HUDEP-2 (cell line): ENCODE measurements around the gene PUS1.
"Not testable (repeated sequence)": the region's sequence is repeated elsewhere in the genome, so short reads cannot be mapped to it uniquely, and the experiment has no call there.

Source experiments
- DNase-seq, 76 experiments: peaks; one replicate each; lab custom pipeline; 2025; ENCODE audit not compliant: unreplicated experiment in 76 of 76; lab: John Stamatoyannopoulos, UW

Gene PUS1

DNA sequence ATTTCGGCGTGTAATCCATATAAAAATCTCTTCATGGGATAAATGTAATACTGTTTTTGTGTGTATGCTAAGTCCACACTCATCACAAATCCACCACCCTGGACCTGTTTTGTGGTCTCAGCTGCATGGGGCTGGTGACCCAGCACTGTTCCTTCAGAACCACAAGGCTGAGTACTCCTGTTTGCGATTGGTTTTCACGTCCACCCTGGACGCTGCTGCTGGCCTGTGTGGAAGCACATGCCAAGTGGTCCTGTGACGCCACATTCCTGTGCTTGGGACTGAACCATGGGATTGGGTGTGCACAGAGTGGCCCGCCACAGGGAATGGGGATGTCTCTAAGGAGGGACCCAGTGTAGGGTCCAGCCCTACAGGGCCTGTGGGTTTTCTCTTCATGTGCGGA, 4.3 kb downstream of the PUS1 start:
- DNase-seq: no peak

DNA sequence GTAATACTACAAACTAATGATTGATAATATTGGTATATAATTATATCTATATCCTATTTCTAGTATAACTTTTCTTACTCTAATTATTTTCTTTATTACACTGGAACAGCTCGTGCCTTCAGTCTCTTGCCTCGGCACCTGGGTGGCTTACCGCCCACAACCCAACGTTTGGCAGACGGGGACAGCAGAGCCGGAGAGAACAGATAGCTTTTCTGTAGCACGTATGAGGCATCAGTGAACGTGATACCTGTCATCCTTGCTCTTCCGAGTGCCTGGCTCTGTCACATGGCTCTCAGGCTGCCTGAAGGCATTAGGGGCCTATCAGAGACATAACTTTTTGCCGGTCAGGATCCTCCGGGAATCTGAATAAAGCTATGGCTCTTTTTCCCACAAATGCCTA, 5.5 kb downstream of the PUS1 start:
- no peak for DNase-seq

DNA sequence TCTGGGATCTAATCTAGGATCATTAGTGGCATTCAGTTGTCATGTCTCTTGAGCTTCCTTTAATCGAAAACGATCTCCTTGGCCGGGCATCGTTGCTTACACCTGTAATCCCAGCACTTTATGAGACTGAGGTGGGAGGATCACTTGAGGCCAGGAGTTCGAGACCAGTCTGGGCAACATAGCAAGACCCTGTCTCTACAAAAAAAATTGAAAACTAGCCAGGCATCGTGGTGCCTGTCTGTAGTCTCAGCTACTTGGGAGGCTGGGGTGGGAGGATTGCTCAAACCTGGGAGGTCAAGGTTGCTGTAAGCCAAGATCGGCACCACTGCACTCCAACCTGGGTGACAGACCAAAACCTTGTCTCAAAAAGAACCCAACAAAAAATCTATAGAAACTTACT, 9.0 kb downstream of the PUS1 start:
- no peak for DNase-seq

DNA sequence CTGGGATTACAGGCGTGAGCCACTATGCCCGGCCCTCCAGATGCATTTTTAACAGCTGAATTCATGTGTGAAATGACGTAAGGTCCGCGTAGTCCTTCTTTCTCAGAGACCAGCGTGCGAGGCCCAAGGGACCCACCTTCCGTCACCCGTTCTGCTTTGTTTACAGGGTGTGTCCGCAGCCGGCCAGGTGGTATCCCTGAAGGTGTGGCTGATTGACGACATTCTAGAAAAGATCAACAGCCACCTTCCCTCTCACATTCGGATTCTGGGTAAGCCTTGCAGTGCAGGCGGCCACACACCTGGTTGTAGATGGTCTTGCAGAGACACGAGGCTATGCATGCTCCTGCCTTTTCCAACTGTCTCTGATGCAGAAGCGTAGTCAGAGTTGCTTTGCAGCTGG, 9.9 kb downstream of the PUS1 start:
- DNase-seq: no peak

DNA sequence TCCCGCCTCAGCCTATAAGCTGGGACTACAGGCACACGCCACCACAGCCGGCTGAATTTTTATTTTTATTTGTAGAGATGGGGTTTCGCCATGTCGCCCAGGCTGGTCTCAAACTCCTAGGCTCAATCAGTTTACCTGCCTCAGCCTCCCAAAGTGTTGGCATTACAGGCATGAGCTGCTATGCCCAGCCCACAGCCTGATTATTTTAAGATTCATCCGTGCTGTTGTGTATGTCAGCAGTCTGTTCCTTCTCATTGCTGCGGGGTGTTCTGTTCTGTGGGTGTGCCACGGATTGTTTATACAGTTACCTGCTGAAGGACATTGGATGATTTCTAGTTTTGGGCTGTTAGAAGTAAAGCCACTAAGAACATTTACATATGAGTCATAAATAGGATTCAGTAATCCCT, 11.1 kb downstream of the PUS1 start:
- no peak for DNase-seq

DNA sequence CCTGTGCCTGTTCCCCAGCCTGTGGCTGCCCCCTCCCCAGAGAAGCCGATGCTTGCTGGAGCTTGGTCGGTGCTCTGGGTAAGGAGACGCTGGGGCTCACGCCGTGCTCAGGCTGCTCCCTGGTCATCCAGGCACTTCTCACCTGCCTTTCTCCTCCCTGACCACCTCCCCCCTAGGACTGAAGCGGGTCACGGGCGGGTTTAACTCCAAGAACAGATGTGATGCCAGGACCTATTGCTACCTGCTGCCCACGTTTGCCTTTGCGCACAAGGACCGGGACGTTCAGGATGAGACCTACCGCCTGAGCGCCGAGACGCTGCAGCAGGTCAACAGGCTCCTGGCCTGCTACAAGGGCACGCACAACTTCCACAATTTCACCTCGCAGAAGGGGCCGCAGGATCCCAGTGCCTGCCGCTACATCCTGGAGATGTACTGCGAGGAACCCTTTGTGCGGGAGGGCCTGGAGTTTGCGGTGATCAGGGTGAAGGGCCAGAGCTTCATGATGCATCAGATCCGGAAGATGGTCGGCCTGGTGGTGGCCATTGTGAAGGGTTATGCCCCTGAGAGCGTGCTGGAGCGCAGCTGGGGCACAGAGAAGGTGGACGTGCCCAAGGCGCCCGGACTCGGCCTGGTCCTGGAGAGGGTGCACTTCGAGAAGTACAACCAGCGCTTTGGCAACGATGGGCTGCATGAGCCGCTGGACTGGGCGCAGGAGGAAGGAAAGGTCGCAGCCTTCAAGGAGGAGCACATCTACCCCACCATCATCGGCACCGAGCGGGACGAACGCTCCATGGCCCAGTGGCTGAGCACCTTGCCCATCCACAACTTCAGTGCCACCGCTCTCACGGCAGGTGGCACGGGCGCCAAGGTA, 12.3 kb downstream of the PUS1 start:
- DNase-seq: no peak

DNA sequence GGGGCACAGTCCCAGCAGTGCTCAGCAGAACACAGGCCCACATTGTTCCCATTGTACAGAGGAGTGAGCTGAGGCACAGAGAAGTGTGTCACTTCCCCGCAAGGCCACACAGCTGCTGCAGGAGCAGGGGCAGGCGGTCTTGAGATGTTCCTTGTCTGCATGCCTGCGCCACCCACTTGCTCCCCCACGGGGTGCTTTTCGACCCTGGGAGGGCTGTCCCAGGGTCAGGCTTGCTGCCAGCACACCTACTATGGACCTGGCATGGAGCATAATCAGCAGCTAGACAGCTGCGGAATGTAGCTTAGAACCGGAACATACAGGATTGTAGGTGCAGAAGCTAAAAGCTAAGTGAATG, 12.9 kb downstream of the PUS1 start:
- no peak for DNase-seq

DNA sequence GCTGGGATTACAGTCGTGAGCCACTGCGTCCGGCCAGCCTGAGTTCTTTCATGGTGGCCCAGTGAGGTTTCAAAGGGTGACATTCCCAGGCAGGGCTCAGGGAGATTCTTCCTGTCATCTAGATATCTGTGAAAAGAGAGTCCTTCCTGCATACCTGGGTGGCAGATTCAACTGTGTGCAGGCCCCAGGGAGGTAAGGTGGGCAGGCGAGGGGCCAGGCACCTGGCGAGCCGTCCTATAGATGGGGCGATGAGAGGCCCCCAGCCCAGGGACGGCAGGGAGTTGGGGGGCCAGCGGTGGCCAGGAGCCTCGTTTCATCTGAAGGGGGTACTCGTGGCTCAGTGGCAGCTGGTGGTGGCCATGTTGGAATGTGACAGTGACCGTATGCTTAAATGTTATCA, 13.6 kb downstream of the PUS1 start:
- DNase-seq: no peak

DNA sequence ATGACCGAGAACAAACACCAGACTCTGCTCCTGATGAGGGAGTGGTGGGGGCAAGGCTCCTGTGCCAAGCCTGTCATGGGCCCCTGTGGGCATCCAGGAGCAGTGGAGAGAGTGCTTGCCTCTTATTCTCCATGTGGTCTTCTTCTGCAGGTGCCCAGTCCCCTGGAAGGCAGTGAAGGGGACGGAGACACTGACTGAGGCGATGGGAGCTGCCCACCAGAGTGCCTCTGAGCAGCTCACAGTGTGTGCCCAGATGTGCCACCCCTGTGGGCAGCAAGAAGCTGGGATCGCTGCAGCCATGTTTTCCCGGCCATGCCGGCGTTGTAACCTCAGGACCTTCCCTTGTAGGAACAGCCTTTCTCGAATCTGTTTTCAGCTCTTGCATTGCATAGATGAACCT, 14.3 kb downstream of the PUS1 start:
- no peak for DNase-seq

DNA sequence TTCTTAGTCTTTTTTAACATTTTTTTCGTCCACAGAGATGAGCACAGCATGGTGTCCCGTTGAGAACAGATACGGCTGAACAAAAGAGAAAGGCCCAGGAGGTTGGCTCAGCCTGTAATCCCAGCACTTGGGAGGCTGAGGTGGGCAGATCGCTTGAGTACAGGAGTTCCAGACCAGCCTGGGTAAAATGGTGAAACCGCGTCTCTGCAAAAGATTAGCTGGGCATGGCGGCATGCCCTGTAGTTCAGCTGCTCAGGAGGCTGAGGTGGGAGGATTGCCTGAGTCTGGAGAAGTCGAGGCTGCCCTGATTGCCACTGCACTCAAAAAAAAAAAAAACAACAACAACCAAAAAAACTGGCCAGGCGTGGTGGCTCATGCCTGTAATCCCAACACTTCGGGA, 14.8 kb downstream of the PUS1 start:
- no peak for DNase-seq

DNA sequence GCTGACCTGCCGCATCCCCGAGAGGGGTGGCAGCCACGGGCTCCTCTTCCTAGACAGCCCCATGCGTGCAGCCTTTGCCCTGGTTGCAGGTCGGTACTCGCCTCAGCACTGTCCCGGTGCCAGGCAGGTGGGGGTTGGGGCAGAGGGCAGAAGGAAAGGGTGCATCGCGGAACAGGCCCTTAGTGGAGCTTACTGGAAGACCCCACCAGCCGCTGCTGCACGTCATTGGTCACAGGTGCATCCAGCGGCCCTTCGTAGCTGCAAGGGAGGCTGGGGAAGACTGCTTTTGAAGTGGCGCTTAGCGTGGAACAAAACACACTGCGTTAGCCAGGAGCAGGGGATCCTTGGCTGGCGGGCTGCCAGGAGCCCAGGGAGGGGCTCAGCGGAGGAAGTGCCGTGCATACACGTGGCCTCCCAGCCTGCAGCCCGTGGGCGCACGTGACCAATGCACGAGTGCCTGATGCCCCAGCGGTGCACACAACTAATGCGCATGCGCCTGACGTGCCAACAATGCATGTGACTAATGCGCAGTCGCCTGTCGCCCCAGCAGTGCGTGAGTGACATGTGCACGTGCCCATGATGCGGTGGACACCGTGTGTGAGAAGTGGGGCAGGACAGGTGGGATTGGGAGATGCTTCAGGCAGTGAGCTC, 15.7 kb downstream of the PUS1 start:
- no peak for DNase-seq

DNA sequence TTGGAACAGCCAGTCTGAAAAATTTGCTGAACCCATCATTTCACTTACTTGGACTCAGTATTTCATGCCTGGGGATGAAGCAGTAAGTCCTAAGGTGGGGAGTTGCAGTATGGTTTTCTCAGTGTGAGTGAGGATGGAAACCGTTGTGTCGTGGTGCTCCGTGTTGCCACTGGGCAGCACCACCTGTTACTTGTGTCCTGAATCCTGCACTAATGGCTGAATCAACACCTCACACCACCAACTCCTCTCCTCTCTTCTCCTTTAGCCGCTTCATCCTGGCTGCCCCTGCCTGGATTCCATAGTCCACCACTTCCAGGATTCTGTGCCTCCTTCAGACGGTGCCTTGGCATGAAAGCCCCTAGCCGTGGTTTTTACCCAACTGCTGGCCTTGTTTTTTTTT, 17.7 kb downstream of the PUS1 start:
- no peak for DNase-seq

DNA sequence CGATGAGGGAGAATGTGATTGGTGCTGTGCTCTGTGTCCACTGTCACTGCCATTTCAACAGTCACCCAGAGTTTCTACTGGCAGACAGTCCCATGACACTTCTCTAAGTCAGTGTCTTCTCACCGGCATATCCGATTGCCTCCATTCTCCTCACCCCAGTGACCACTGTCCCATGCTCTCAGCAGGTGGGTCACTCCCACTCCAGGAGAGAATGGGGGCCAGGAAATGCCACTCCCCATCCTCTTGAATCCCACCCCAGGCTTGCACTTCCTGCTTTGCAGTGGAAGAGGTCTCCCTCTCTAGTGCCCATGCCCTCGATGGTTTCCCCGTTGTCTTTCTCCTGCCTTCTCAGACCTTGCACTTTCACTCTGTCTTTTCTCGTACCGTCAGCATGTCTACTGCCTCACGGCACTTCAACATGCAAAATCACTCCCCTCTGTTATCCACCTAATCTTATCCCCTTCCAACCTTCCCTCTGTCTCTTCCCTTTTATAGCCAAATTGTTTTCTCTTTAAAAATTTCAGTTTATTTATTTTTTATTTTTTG, 18.5 kb downstream of the PUS1 start:
- DNase-seq: no peak

DNA sequence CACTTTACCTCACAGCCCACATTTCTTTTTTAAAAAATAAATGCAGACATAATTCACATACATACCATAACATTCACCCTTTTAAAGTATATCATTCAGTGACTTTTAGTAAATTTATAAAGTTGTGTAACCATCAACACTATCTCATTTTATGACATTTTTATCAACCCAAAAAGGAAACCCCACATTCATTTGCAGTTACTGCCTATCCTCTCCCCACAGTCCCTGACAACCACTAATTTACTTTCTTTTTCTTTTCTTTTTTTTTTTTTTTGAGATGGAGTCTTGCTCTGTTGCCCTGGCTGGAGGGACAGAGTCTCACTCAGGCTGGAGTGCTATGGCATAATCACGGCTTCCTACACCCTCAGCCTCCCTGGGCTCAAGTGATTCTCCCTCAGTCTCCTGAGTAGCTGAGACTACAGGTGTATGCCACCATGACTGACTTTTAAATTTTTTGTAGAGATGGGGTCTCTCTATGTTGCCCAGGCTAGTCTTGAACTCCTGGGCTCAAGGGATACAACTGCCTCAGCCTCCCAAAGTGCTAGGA, 19.2 kb downstream of the PUS1 start:
- no peak for DNase-seq

DNA sequence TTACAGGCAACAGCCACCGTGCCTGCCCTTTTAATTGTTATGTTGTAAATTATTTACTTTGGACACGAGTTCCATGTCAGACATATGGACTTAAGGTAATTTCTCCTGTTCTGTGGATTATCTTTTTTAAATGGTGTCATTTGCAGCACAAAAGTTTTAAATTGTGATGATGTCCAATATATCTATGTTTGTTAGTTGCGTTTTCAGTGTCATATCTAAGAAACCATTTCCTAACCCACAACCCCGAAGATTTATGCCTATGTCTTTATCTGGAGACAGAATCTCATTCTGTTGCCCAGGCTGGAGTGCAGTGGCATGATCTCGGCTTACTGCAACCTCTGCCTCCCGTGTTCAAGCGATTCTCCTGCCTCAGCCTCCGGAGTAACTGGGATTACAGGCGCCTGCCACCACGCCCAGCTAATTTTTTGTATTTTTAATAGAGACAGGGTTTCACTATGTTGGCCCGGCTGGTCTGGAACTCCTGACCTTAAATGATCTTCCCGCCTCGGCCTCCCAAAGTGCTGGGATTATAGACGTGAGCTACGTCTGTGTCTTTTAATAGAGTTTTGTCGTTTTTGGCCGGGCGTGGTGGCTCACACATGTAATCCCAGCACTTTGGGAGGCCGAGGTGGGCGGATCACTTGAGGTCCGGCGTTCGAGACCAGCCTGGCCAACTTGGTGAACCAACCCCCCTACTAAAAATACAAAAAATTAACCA, 19.8 kb downstream of the PUS1 start:
- DNase-seq: not testable (repeated sequence)

DNA sequence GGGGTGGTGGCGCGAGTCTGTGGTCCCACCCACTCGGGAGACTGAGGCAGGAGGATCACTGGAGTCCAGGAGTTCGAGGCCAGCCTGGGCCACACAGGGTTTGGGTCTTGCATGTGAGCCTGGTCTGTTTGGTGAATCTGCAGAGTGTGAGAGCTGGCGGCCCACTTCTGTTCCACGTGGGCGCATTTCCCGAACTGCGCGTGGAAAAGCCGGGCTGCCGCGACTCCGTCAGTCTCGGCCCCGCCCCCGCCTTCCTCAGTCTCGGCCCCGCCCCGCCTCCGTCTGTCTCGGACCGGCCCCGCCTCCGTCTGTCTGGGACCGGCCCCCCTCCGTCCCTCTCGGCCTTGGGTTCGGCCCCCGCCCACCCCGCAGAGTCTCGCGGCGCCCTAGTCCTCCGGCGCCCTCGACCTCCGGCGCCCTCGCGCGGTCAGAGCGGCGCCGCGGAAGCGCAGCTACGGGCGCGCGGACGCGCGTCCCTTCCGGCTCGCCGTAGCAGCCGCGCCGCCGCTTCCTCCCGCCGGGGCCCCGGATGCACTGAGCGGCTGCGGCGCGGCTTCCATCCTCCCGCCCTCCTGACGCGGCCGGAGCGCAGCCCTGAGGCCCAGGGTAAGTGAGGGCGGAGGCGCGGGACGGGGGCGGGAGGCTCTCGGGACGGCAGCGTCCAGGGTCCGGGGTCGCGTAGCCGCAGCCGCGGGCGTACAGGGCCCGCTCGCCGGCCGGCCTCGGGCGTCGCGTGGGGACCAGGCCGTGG, 20.5 kb downstream of the PUS1 start, which contains the start of gene EP400:
TSS of gene EP400 (plus strand) at position 512 of the 751 bp plus-strand sequence. CDS start 10,678 bp downstream, outside the sequence.
- peak in 74 of 76 experiments; percentile 20 to 96 (median 86) for DNase-seq

DNA sequence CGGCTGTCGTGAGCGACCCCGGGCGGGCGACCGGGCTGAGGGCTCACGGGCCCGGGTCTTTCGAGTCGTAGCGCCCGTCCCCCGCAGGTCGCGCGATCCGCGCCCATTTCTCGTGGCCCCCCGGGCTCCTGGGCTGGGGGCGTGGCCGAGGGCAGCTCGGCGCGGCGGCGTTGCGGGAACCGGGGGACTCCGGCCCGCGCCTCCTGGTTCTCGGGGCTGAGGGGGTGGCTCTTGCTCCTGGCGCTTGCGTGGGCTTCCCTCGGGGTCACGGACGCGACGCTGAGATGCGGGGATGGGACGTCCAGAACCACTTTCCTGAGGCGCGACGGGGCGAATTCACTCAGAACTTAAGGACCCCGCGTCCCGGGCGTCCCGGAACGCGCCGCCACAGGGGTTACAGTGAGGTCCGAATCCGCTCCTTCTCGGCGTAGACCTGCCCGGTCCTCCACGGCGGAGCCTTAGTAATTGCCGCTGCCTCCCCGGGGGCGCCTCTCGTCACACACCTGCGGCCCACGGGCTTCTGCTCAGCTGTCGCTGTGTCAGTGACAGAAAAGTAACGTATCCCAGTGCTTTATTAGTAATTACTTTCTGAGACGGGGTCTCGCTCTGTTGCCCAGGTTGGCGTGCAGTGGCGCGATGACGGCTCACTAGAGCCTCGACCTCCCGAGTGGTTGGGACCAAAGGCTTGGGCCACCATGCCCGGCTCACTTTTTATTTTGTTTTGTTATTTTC, 21.3 kb downstream of the PUS1 start:
- DNase-seq: peak in 2 of 76 experiments; percentile 8 to 42

DNA sequence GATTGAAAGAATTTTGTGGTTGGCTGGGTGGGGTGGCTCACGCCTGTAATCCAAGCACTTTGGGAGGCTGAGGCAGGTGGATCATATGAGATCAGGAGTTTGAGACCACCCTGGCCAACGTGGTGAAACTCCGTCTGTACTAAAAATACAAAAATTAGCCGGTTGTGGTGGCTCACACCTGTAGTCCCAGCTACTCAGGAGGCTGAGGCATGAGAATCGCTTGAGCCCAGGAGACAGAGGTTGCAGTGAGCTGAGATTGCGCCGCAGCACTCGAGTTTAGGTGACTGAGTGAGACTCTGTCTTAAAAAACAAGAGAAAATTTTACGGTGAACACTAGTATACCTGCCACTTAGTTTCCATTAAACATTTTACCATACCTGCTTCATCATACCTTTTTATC, 24.7 kb downstream of the PUS1 start:
- not testable (repeated sequence) for DNase-seq

DNA sequence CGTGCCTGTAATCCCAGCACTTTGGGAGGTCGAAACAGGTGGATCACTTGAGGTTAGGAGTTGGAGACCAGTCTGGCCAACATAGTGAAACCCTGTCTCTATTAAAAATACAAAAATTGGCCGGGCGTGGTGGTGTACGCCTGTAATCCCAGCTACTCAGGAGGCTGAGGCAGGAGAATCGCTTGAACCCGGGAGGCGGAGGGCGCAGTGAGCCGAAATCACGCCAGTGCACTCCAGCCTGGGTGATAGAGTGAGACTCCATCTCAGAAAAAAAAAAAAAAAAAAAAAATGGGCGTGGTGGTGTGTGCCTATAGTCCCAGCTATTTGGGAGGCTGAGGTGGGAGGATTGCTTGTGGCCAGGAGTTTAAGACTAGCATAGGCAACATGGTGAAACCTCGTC, 25.4 kb downstream of the PUS1 start:
- not testable (repeated sequence) for DNase-seq

DNA sequence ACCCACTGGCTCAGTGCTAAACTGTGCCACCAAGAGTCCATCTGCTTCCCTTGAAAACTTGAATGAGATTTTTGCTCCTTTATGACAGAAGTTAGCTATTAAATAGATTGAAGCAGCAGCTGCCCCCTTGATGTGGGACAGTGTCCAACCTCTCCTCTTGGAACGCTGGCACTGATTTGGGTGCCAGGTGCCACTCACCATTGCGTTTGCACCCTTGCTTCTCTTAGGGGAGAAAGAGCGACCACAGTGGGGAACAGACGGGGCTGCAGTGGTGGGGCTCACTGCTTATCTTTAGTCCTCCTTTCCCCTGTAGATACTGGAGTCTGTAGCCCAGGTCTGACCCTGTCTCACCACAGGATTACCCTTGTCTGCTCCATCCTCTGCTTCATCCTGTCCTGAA, 30.0 kb downstream of the PUS1 start:
- DNase-seq: no peak
